HepG2 (cell line): ENCODE results near the gene RHOBTB3. TPM values are rescaled to one million over a fixed set of nuclear protein-coding genes. Genes with fewer than 3 reads are reported as not detected.

ENCODE experiments used
- BHLHE40 ChIP-seq: IDR thresholded peaks from 2 replicates; pipeline ENCODE4 v1.6.1; 2011; ENCODE audit warnings: low read length, improper control_type of control experiment
- CHCHD3 ChIP-seq: sonication (generic); formaldehyde crosslinking; IDR thresholded peaks from 2 replicates; pipeline ENCODE4 v1.8.0; 2022; ENCODE audit warnings: mild to moderate bottlenecking, missing genetic modification reagents, moderate library complexity
- HDAC2 ChIP-seq: sonication (generic); formaldehyde crosslinking; IDR thresholded peaks from 2 replicates; pipeline ENCODE4 v1.4.0; 2020; ENCODE audit warnings: missing genetic modification reagents
- IRX3 ChIP-seq: sonication (generic); formaldehyde crosslinking; IDR thresholded peaks from 2 replicates; pipeline ENCODE4 v1.8.1; 2023; ENCODE audit warnings: mild to moderate bottlenecking, low read depth, missing genetic modification reagents, borderline replicate concordance
- ISL2 ChIP-seq: sonication (generic); formaldehyde crosslinking; IDR thresholded peaks from 2 replicates; pipeline ENCODE4 v1.5.0; 2020; ENCODE audit warnings: missing genetic modification reagents
- KLF12 ChIP-seq: sonication (generic); formaldehyde crosslinking; IDR thresholded peaks from 2 replicates; pipeline ENCODE4 v1.4.0; 2020; ENCODE audit warnings: missing genetic modification reagents, borderline replicate concordance
- NR0B2 ChIP-seq: sonication (generic); formaldehyde crosslinking; IDR thresholded peaks from 2 replicates; pipeline ENCODE4 v1.4.0; 2020; ENCODE audit warnings: mild to moderate bottlenecking, missing genetic modification reagents
- RBFOX2 ChIP-seq: fragments of 200-400 bp; formaldehyde crosslinking; IDR thresholded peaks from 2 replicates; pipeline ENCODE4 v1.6.1; 2017; ENCODE audit warnings: low read depth, mild to moderate bottlenecking, low read length
- SOX13 ChIP-seq, 3 experiments: fragments of 450-650 bp in 1 of 3; sonication (generic) in 1 of 3; formaldehyde crosslinking in 1 of 3; IDR thresholded peaks in 2 of 3; conservative IDR thresholded peaks in 1 of 3; 2 replicates each; pipeline versions ENCODE4 v1.5.0 to v1.6.1; 2016 to 2020; ENCODE audit warnings: antibody characterized with exemption in 1 of 3, mild to moderate bottlenecking in 1 of 3, missing compliant biosample characterization in 1 of 3, missing genetic modification reagents in 1 of 3, moderate library complexity in 1 of 3
- SOX6 ChIP-seq, 2 experiments: fragments of 450-650 bp in 1 of 2; sonication (generic) in 1 of 2; formaldehyde crosslinking in 1 of 2; IDR thresholded peaks; 2 replicates each; pipeline versions ENCODE4 v1.4.0 to v1.6.1; 2017 to 2020; ENCODE audit warnings: antibody characterized with exemption in 1 of 2, mild to moderate bottlenecking in 1 of 2, missing genetic modification reagents in 1 of 2
- TARDBP ChIP-seq: sonication (generic); formaldehyde crosslinking; IDR thresholded peaks from 2 replicates; pipeline ENCODE4 v1.8.0; 2022; ENCODE audit warnings: mild to moderate bottlenecking, missing genetic modification reagents
- ZBTB38 ChIP-seq: sonication (generic); formaldehyde crosslinking; IDR thresholded peaks from 2 replicates; pipeline ENCODE4 v1.5.1; 2020; ENCODE audit warnings: mild to moderate bottlenecking, missing genetic modification reagents
- ZBTB7B ChIP-seq: sonication (generic); formaldehyde crosslinking; IDR thresholded peaks from 2 replicates; pipeline ENCODE4 v1.4.0; 2020; ENCODE audit warnings: missing genetic modification reagents
- ZNF350 ChIP-seq: sonication (generic); formaldehyde crosslinking; IDR thresholded peaks from 2 replicates; pipeline ENCODE4 v1.4.0; 2020; ENCODE audit warnings: mild to moderate bottlenecking, low read depth, missing genetic modification reagents, borderline replicate concordance
- ZNF598 ChIP-seq: sonication (generic); formaldehyde crosslinking; IDR thresholded peaks from 2 replicates; pipeline ENCODE4 v1.5.1; 2020; ENCODE audit warnings: mild to moderate bottlenecking, missing genetic modification reagents, borderline replicate concordance
- polyA plus RNA-seq, 8 experiments: library from polyadenylated mRNA; depleted of rRNA in 3 of 8; stranded (reverse) in 7 of 8; unstranded in 1 of 8; fragments of >200 nt; fragmentation: Illumina TruSeq in 4 of 8; extraction: Trizol in 4 of 8; gene quantifications; 2 replicates each; pipeline versions ENCODE4 v1.2.1 to v1.2.3, GENCODE V29; 2011 to 2016; ENCODE audit warnings: low read depth in 4 of 8, missing spikeins in 1 of 8, mixed read lengths in 1 of 8; ENCODE audit not compliant: insufficient read depth in 1 of 8
- total RNA-seq, 5 experiments: library from RNA; depleted of rRNA; stranded (reverse); fragments of >200 nt; fragmentation: Illumina TruSeq; extraction: Trizol; gene quantifications; 2 replicates each; pipeline ENCODE4 v1.2.3, GENCODE V29; 2016; ENCODE audit warnings: low read depth in 1 of 5
- TF ChIP-seq, protein P1 (sequence below): sonication (generic); formaldehyde crosslinking; conservative IDR thresholded peaks from 2 replicates; pipeline ENCODE4 v1.4.0; 2020; ENCODE audit warnings: missing genetic modification reagents
- TF ChIP-seq, protein P2 (sequence below): sonication (generic); formaldehyde crosslinking; IDR thresholded peaks from 2 replicates; pipeline ENCODE4 v1.5.0; 2020; ENCODE audit warnings: missing genetic modification reagents, mild to moderate bottlenecking, borderline replicate concordance
- TF ChIP-seq, protein P3 (sequence below): sonication (generic); formaldehyde crosslinking; IDR thresholded peaks from 2 replicates; pipeline ENCODE4 v1.4.0; 2020; ENCODE audit warnings: missing genetic modification reagents, borderline replicate concordance

Gene RHOBTB3
- total and polyA plus RNA-seq, 2 of the 13 experiments (the other 11 are each of a cell fraction or from before 2014, with no cell fraction given) = 31.6 to 35.4 TPM

DNA sequence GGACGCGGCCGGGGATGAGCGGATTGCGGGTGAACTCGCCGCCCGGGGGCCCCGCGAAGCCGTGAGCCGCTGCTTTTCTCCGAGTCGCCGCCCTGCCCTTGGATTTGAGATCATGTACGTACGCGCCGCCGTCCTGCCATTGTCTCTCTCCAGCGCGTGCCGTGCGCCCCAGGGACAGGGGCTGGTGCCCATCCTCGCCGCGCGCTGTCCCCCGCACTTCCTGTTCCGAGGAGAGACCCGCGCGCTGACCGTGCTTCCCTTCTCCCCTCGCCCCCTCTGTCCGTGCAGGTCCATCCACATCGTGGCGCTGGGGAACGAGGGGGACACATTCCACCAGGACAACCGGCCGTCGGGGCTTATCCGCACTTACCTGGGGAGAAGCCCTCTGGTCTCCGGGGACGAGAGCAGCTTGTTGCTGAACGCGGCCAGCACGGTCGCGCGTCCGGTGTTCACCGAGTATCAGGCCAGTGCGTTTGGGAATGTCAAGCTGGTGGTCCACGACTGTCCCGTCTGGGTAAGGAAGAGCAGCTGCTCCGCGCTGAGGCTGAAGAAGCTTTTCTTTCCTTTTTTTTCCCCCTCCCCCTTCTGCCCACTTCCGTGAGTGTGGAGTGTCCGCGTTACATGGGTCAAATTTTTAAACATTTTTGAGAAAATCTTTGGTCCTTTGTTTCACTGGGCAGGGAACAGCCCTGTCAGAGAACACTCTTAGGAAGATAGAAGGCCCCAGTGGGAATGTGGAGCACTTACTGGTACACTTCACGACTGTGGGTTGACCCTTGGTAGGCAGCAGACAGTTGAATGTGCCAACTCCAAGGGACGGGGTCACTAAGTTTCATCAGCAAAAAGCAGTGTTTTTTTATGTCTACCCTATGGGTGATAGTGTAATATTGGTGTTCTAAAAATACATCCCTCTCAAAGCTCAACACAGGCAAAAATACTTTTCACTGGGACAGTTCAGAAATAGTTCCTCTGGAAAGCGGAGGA, 727 bp downstream of the RHOBTB3 start (continued):
- no peak; the same call in 1 of the 2 replicates for TF ChIP-seq ZBTB38 (CRISPR knock-in tag)
- TF ChIP-seq ISL2 = no peak
- TF ChIP-seq BHLHE40 = peak; percentile 25; the same call in 1 of the 2 replicates
- peak; percentile 51; the same call in 1 of the 2 replicates for TF ChIP-seq IRX3 (CRISPR knock-in tag)
- TF ChIP-seq NR0B2 (CRISPR knock-in tag) = 0 out of 2 replicates have a peak, but pooled peaks have one; percentile 29
- TF ChIP-seq TARDBP (CRISPR knock-in tag) = 0 out of 2 replicates have a peak, but pooled peaks have one; percentile 20
- TF ChIP-seq, protein P1, sequence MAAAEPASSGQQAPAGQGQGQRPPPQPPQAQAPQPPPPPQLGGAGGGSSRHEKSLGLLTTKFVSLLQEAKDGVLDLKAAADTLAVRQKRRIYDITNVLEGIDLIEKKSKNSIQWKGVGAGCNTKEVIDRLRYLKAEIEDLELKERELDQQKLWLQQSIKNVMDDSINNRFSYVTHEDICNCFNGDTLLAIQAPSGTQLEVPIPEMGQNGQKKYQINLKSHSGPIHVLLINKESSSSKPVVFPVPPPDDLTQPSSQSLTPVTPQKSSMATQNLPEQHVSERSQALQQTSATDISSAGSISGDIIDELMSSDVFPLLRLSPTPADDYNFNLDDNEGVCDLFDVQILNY (CRISPR knock-in tag) = 0 out of 2 replicates have a peak, but pooled peaks have one; percentile 51
- no peak for TF ChIP-seq KLF12 (CRISPR knock-in tag)
- TF ChIP-seq, protein P2, sequence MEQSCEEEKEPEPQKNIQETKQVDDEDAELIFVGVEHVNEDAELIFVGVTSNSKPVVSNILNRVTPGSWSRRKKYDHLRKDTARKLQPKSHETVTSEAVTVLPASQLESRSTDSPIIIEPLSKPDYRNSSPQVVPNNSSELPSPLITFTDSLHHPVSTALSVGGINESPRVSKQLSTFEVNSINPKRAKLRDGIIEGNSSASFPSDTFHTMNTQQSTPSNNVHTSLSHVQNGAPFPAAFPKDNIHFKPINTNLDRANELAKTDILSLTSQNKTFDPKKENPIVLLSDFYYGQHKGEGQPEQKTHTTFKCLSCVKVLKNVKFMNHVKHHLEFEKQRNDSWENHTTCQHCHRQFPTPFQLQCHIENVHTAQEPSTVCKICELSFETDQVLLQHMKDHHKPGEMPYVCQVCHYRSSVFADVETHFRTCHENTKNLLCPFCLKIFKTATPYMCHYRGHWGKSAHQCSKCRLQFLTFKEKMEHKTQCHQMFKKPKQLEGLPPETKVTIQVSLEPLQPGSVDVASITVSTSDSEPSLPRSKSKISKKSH (CRISPR knock-in tag) = no peak
- TF ChIP-seq SOX6 (IDR thresholded peaks at IDR 0.05) = no peak
- peak; percentile 34 for TF ChIP-seq SOX6 (CRISPR knock-in tag; IDR thresholded peaks at IDR 0.05)
- peak; percentile 41; the same call in 1 of the 2 replicates for TF ChIP-seq ZNF598 (CRISPR knock-in tag)
- no peak for TF ChIP-seq CHCHD3 (CRISPR knock-in tag)
- TF ChIP-seq, protein P3, sequence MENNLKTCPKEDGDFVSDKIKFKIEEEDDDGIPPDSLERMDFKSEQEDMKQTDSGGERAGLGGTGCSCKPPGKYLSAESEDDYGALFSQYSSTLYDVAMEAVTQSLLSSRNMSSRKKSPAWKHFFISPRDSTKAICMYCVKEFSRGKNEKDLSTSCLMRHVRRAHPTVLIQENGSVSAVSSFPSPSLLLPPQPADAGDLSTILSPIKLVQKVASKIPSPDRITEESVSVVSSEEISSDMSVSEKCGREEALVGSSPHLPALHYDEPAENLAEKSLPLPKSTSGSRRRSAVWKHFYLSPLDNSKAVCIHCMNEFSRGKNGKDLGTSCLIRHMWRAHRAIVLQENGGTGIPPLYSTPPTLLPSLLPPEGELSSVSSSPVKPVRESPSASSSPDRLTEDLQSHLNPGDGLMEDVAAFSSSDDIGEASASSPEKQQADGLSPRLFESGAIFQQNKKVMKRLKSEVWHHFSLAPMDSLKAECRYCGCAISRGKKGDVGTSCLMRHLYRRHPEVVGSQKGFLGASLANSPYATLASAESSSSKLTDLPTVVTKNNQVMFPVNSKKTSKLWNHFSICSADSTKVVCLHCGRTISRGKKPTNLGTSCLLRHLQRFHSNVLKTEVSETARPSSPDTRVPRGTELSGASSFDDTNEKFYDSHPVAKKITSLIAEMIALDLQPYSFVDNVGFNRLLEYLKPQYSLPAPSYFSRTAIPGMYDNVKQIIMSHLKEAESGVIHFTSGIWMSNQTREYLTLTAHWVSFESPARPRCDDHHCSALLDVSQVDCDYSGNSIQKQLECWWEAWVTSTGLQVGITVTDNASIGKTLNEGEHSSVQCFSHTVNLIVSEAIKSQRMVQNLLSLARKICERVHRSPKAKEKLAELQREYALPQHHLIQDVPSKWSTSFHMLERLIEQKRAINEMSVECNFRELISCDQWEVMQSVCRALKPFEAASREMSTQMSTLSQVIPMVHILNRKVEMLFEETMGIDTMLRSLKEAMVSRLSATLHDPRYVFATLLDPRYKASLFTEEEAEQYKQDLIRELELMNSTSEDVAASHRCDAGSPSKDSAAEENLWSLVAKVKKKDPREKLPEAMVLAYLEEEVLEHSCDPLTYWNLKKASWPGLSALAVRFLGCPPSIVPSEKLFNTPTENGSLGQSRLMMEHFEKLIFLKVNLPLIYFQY (CRISPR knock-in tag) = 0 out of 2 replicates have a peak, but pooled peaks have one; percentile 49
- 0 out of 2 replicates have a peak, but pooled peaks have one; percentile 36 for TF ChIP-seq HDAC2 (CRISPR knock-in tag)
- peak; percentile 79; the same call in 1 of the 2 replicates for TF ChIP-seq ZBTB7B (CRISPR knock-in tag)
- TF ChIP-seq ZNF350 (CRISPR knock-in tag) = peak; percentile 34; the same call in 1 of the 2 replicates
- TF ChIP-seq SOX13 (IDR thresholded peaks at IDR 0.05) = 0 out of 2 replicates have a peak, but pooled peaks have one; percentile 33
- no peak for TF ChIP-seq SOX13 (CRISPR knock-in tag; conservative IDR thresholded peaks at IDR 0.05 in 1 of 2, IDR thresholded peaks at IDR 0.05 in 1 of 2)
- peak; percentile 71; the same call in 1 of the 2 replicates for TF ChIP-seq RBFOX2
